ENCODE data around the gene KIAA1671.

GRCh38 chr22:25057013-25057881 lies 104.7 kb downstream of the KIAA1671 start:
- TF ChIP-seq CTCF (IDR thresholded peaks at IDR 0.05) (peak; percentile 70 to 87 (median 78)), POLR2A (IDR thresholded peaks at IDR 0.05; ENCODE audit: low read depth) (no peak)

All from esophagus muscularis mucosa (tissue), 3 donors.